Cardiac fibroblast (primary cell): ENCODE data around the gene ACTA2.
A peak's percentile ranks its signal among the peaks of the same experiment; 100 is the strongest.

Experiments
- DNase-seq, 2 donors: peaks; one replicate each; pipeline versions ENCODE4 v3.0.0 to v3.0.0-alpha.2; 2010; ENCODE audit warnings: low read depth in 2 of 2
- H3K4me3 ChIP-seq, 2 donors: replicated peaks in 1 of 2; 1 replicate in 1 of 2; 2 replicates in 1 of 2; pipeline ENCODE4 v1.5.1; 2011; ENCODE audit warnings: low read depth in 2 of 2, low read length in 2 of 2, mild to moderate bottlenecking in 2 of 2, moderate library complexity in 1 of 2
- TF ChIP-seq, protein P1 (sequence below): IDR thresholded peaks from one replicate; pipeline ENCODE4 v1.5.1; 2011; ENCODE audit warnings: low read depth, mild to moderate bottlenecking, low read length, inconsistent platforms

ACTA2 gene

DNA sequence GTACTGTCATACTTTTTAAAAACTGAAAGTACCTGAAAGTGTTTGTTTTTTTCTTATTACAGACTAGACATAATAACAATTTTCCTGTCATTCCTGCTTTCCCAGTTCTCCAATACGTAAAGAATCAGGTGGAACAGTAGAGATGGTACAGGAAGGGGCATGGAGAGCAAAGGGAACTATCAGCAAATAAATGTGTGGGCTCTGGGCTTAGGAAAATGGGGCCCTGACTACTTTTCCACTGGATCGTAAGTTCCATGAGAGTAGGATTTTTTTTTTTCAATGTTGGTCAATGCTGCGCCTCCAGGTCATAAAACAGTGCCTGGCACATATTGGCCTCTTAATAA is 22.8 kb upstream of the ACTA2 start:
- TF ChIP-seq, protein P1, sequence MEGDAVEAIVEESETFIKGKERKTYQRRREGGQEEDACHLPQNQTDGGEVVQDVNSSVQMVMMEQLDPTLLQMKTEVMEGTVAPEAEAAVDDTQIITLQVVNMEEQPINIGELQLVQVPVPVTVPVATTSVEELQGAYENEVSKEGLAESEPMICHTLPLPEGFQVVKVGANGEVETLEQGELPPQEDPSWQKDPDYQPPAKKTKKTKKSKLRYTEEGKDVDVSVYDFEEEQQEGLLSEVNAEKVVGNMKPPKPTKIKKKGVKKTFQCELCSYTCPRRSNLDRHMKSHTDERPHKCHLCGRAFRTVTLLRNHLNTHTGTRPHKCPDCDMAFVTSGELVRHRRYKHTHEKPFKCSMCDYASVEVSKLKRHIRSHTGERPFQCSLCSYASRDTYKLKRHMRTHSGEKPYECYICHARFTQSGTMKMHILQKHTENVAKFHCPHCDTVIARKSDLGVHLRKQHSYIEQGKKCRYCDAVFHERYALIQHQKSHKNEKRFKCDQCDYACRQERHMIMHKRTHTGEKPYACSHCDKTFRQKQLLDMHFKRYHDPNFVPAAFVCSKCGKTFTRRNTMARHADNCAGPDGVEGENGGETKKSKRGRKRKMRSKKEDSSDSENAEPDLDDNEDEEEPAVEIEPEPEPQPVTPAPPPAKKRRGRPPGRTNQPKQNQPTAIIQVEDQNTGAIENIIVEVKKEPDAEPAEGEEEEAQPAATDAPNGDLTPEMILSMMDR, result no peak
- no peak for DNase-seq
- H3K4me3 ChIP-seq, result peak overlapping the region; percentile 19 to 53

DNA sequence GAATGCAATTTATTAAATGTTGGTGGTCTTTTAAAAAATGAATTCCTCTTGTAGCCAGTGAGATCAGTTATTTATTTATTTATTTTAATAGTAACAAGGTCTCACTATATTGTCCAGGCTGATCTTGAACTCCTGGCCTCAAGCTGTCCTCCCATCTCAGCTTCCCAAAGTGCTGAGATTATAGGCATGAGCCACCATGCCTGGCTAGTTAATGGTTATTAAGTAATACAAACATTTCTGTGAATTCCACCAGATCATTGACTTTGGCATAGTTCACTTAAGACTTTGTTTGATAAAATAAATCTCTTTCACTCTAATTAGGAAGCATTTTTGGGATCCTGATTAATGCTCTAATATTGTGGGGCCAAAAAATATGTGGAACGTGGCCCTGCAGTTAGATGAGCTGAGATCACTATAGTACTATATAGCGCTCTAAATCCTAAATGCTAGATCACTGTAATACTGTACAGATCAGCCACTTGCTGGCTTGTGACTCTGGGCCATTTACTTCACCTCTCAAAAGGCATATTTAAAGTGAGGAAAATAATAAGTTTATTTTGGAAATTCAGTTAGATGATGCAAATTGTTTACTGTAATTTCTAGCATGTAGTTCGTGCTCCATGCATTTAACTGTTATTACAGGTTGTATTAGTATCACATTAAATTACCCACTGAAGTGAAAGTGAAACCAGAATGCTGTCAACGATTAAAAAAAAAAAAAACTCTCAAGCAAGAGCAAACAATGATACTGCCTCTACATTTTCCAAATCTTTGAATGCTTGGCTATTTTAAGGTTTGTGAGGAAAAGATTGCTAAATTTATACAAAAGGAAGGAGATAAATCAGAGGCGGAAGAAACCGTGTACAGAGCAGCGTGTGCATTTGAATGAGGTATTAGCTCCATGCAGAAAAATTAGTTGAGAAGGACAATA is 22.1 kb upstream of the ACTA2 start:
- H3K4me3 ChIP-seq, result peak overlapping the region; percentile 19 to 53
- TF ChIP-seq, protein P1, result no peak
- peak; percentile 33 to 63 for DNase-seq

DNA sequence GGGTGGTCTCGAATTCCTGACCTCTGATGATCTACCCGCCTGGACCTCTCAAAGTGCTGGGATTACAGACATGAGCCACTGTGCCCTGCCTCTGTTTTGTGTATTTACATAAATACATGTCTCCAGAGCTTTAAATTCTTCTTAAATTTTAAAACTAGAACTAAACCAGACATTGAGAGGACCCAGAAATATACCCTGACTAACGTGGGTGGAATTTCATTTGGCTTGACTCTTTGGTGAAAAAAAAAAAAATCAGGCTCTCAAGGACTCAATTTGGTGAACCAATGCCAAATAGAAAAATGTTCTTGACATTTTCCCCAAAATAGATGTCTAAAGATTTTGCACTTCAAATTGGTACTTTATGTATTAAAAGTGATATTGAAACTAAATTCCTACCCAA is 21.4 kb upstream of the ACTA2 start:
- DNase-seq, result peak; percentile 57 to 73
- H3K4me3 ChIP-seq, result no peak overlapping the region
- TF ChIP-seq, protein P1, result no peak

DNA sequence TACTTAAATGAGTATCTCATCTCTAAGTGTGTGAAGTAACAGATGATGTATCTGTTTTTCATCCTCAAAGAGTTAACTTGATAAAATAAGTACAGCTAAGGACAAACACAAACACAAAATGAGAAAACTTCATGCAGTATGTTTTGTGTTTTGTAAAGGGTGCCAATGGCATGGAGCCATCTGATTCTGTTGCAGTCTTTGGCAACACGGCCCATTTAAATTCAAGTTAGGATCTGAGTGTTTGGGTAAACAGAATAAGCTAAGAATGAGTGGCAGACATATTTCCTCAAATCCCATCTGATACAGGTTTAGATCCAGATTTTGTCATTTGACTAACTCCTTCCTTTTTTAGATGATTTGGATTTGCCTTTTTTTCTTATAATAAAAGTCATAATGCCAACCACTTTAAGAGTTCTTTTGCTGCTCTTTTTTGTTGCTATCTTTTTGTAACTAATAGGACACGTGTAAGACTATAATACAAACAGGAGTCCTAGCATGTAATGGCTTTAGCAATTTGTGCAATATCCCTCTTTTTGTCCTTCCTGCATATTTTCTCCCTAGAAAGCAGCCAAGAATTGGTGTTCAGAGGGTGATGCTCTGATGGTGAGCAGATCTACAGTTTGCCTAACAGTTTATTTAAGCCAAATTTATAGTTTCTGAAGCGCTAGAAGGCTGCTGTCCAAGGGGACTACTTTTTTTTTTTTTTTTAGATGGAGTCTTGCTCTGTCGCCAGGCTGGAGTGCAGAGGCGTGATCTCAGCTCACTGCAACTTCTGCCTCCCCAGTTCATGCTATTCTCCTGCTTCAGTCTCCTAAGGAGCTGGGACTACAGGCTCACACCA is 18.9 kb upstream of the ACTA2 start:
- DNase-seq, result peak in 1 of 2 donors; percentile 69
- TF ChIP-seq, protein P1, result no peak
- no peak overlapping the region for H3K4me3 ChIP-seq

DNA sequence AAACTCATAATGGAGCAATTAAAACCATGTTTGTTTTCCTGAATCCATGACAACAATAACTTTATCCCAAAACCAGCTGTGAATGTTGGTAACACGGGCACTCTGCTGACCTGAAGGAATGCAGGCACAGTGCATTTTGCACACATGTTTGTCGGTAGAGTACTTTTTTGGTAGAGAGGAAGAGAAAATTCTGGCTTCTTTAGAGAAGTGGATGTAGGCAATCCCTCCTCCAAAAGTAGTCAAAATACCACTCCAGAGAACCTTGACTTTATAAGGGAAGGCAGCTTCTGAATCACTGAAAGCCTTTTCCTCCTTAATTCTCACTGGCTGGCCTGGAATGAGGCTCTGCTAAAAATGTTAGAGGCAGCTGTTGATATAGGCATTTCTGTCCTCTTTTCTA is 15.8 kb upstream of the ACTA2 start:
- DNase-seq, result no peak
- TF ChIP-seq, protein P1, result no peak
- no peak overlapping the region for H3K4me3 ChIP-seq

DNA sequence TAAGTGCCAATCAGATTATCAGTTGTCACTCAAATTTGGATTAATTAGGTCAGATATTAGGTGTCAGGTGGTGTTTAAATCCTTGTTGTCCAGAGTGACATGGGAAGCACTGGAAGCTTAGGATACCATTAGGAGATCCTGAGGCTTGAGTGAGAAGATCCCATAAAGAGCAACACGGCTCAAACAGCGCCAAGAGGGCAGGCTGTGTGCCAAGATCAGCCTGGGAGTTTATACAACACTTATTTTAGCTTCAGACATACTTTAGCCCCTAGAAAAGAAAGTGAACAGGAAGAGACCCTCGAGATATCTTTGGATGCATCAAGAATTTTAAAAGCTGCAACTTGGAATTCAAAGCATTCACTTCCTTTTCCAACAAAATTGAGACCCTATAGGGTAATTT is 14.2 kb upstream of the ACTA2 start:
- H3K4me3 ChIP-seq, result no peak overlapping the region
- DNase-seq, result no peak
- TF ChIP-seq, protein P1, result no peak
